ENCODE data around the gene SLC5A2. TPM values are rescaled to one million over a fixed set of nuclear protein-coding genes. Genes with fewer than 3 reads are reported as not detected.

The SLC5A2 gene
- total RNA-seq, 4 donors from 2014 or later = not detected

- peaks cover 0 to 44% (median 0%) of the 10 kb centered on the region in 4 donors for H3K27me3 ChIP-seq
- peaks cover 16 to 26% (median 19%) of the 10 kb centered on the region in 3 donors for H3K4me1 ChIP-seq
- peaks cover 7 to 51% (median 18%) of the 10 kb centered on the region in 3 donors for H3K36me3 ChIP-seq
- H3K27ac ChIP-seq = no peak overlapping the region
- H3K4me3 ChIP-seq = no peak overlapping the region
- no peak for TF ChIP-seq CTCF (IDR thresholded peaks at IDR 0.05)
- intact Hi-C loops (cut with DNase I) = no loop called here
- 80 to 81% methylated on average over 10 to 14 of the region's 22 CpGs for WGBS, 2 donors
- DNase-seq = no peak
- no peaks in the 10 kb centered on the region for H3K9me3 ChIP-seq
These were observed 7.0 kb downstream of the SLC5A2 start for GRCh38 chr16:31489616-31490584.

- Histone ChIP-seq H3K4me3 (no peak overlapping the region), H3K36me3 (peaks cover 12 to 71% (median 23%) of the 10 kb centered on the region in 3 donors)
These were observed 9.0 kb downstream of the SLC5A2 start for GRCh38 chr16:31491778-31492418.

GRCh38 chr16:31493506-31494125 lies 10.7 kb downstream of the SLC5A2 start:
- DNase-seq = no peak
- no peak overlapping the region for H3K4me3 ChIP-seq

More at GRCh38 chr16:31491778-31492418, 9.0 kb downstream of the SLC5A2 start:
- TF ChIP-seq POLR2A (IDR thresholded peaks at IDR 0.05) (no peak), CTCF (IDR thresholded peaks at IDR 0.05) (no peak)
- DNase-seq = no peak
- 92 to 93% methylated on average over 5 to 8 of the region's 8 CpGs for WGBS, 2 donors
- Histone ChIP-seq H3K4me1 (peaks cover 16 to 24% (median 19%) of the 10 kb centered on the region in 3 donors), H3K9me3 (no peaks in the 10 kb centered on the region), H3K27ac (no peak overlapping the region), H3K27me3 (peaks cover 0 to 25% (median 0%) of the 10 kb centered on the region in 4 donors)
- intact Hi-C loops (cut with DNase I) = no loop called here

GRCh38 chr16:31496670-31497069 lies 13.7 kb downstream of the SLC5A2 start:
- Histone ChIP-seq H3K27ac (no peak overlapping the region), H3K36me3 (peaks cover 14 to 93% (median 23%) of the 10 kb centered on the region in 3 donors), H3K4me3 (no peak overlapping the region), H3K9me3 (no peaks in the 10 kb centered on the region), H3K27me3 (no peaks in the 10 kb centered on the region), H3K4me1 (no peaks in the 10 kb centered on the region)
- TF ChIP-seq POLR2A (IDR thresholded peaks at IDR 0.05) = no peak
- no peak for TF ChIP-seq CTCF (IDR thresholded peaks at IDR 0.05)
- intact Hi-C loops (cut with DNase I) = no loop called here
- no peak for DNase-seq
- WGBS, 2 donors = 92 to 100% methylated on average over 1 to 2 of the region's 10 CpGs

More at GRCh38 chr16:31493506-31494125, 10.7 kb downstream of the SLC5A2 start:
- WGBS, 2 donors = 87 to 88% methylated on average over 12 to 17 of the region's 18 CpGs
- Histone ChIP-seq H3K27me3 (peaks cover 0 to 8% (median 0%) of the 10 kb centered on the region in 4 donors), H3K9me3 (no peaks in the 10 kb centered on the region), H3K36me3 (peaks cover 14 to 89% (median 23%) of the 10 kb centered on the region in 3 donors), H3K27ac (no peak overlapping the region), H3K4me1 (peaks cover 2 to 7% (median 4%) of the 10 kb centered on the region in 3 donors)
- intact Hi-C loops (cut with DNase I) = no loop called here
- TF ChIP-seq POLR2A (IDR thresholded peaks at IDR 0.05) = no peak
- no peak for TF ChIP-seq CTCF (IDR thresholded peaks at IDR 0.05)
